HEK293T (cell line): ENCODE data around the gene KIF13A.

Source experiments
- BHLHE40 ChIP-seq: fragments of 450-650 bp; IDR thresholded peaks from 2 replicates; pipeline ENCODE4 v1.6.1; 2016; ENCODE audit warnings: mild to moderate bottlenecking, moderate library complexity, borderline replicate concordance
- CTBP1 ChIP-seq: fragments of 450-650 bp; IDR thresholded peaks from 2 replicates; pipeline ENCODE4 v1.6.1; 2016; ENCODE audit warnings: borderline replicate concordance
- ELF4 ChIP-seq: fragments of 450-650 bp; IDR thresholded peaks from 2 replicates; pipeline ENCODE4 v1.6.1; 2017; ENCODE audit warnings: antibody characterized with exemption
- FOXA1 ChIP-seq: fragments of 450-650 bp; IDR thresholded peaks from 2 replicates; pipeline ENCODE4 v1.6.1; 2016; ENCODE audit warnings: mild to moderate bottlenecking
- FOXK2 ChIP-seq: fragments of 450-650 bp; IDR thresholded peaks from 2 replicates; pipeline ENCODE4 v1.6.1; 2016; ENCODE audit warnings: mild to moderate bottlenecking
- FOXM1 ChIP-seq: fragments of 450-650 bp; IDR thresholded peaks from 2 replicates; pipeline ENCODE4 v1.6.1; 2017; ENCODE audit warnings: mild to moderate bottlenecking, borderline replicate concordance
- NFRKB ChIP-seq: fragments of 450-650 bp; IDR thresholded peaks from 2 replicates; pipeline ENCODE4 v1.6.1; 2016; ENCODE audit warnings: mild to moderate bottlenecking, moderate library complexity
- SP1 ChIP-seq: fragments of 450-650 bp; IDR thresholded peaks from 2 replicates; pipeline ENCODE4 v1.6.1; 2017
- SUZ12 ChIP-seq: fragments of 450-650 bp; IDR thresholded peaks from 2 replicates; pipeline ENCODE4 v1.6.1; 2016; ENCODE audit warnings: mild to moderate bottlenecking
- ZNF384 ChIP-seq: fragments of 450-650 bp; IDR thresholded peaks from 2 replicates; pipeline ENCODE4 v1.6.1; 2016
- TF ChIP-seq, protein P1 (sequence below): fragments of 450-650 bp; IDR thresholded peaks from 2 replicates; pipeline ENCODE4 v1.6.1; 2016

DNA sequence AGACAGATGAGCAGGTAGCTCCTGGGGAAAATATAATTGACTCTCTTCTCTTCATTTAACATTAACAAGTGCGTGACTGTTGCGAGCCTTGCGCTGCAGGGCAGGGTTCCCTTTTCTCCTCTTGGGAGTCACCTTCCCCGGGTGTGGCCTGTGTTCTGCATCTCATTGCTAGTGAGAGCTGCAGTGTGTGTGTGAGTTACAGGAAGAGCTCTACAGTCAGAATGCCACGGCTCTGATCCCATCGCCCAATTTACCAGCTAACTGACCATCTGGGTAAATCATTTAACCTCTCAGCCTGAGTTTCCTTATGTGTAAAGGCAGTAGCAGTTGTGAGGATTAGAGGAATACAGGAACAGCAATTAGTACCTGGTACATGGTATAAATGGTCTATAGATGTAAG lies 173.9 kb downstream of the KIF13A start:
- TF ChIP-seq SUZ12 (no peak), SP1 (no peak), FOXA1 (no peak), FOXK2 (no peak), BHLHE40 (no peak), CTBP1 (no peak), ZNF384 (no peak), FOXM1 (no peak), ELF4 (no peak), NFRKB (no peak)
- TF ChIP-seq, protein P1, sequence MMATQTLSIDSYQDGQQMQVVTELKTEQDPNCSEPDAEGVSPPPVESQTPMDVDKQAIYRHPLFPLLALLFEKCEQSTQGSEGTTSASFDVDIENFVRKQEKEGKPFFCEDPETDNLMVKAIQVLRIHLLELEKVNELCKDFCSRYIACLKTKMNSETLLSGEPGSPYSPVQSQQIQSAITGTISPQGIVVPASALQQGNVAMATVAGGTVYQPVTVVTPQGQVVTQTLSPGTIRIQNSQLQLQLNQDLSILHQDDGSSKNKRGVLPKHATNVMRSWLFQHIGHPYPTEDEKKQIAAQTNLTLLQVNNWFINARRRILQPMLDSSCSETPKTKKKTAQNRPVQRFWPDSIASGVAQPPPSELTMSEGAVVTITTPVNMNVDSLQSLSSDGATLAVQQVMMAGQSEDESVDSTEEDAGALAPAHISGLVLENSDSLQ = no peak
